ENCODE measurements around the gene STING1. TPM values are rescaled to one million over a fixed set of nuclear protein-coding genes. Genes with fewer than 3 reads are reported as not detected.
"Not testable (repeated sequence)": the region's sequence is repeated elsewhere in the genome, so short reads cannot be mapped to it uniquely, and the experiment has no call there.

Gene STING1
- polyA plus RNA-seq, 1 donor (not counting 4 experiments of a cell fraction or from before 2014, with no cell fraction given), result 25.2 TPM

DNA sequence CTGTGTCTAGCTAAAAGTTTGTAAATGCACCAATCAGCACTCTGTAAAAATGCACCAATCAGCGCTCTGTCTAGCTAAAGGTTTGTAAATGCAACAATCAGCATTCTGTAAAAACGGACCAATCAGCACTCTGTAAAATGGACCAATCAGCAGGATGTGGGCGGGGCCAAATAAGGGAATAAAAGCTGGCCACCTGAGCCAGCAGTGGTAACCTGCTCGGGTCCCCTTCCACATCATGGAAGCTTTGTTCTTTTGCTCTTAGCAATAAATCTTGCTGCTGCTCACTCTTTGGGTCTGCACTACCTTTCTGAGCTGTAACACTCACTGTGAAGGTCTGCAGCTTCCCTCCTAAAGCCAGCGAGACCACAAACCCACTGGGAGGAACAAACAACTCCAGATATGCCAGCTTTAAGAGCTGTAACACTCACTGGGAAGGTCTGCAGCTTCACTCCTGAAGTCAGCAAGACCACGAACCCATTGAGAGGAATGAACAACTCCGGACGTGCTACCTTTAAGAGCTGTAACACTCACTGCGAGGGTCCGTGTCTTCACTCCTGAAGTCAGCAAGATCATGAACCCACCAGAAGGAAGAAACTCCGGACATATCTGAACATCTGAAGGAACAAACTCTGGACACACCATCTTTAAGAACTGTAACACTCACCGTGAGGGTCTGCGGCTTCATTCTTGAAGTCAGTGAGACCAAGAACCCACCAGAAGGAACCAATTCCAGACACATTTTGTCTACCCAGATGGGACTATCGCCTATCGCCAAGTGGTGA lies 20.7 kb upstream of the STING1 start:
- not testable (repeated sequence) for H3K79me2 ChIP-seq (ENCODE audit: control insufficient read depth, insufficient read depth, low read length); H3K9me3 ChIP-seq (ENCODE audit: control insufficient read depth, low read depth, low read length); DNase-seq (ENCODE audit: low read depth, low spot score); H3K4me1 ChIP-seq (ENCODE audit: control insufficient read depth, extremely low read depth, insufficient read depth, low read length); H3K36me3 ChIP-seq (ENCODE audit: control insufficient read depth in 2 of 2, extremely low read depth in 1 of 2, insufficient read depth in 2 of 2, low read length in 2 of 2); H3K9me1 ChIP-seq (ENCODE audit: control insufficient read depth, extremely low read depth, insufficient read depth, low read length); H3K27ac ChIP-seq (ENCODE audit: control insufficient read depth, insufficient read depth, low read length); H3K4me3 ChIP-seq (ENCODE audit: control insufficient read depth in 2 of 3, extremely low read depth in 1 of 3, insufficient read depth in 2 of 3, low read depth in 1 of 3, low read length in 3 of 3); H3K9ac ChIP-seq (ENCODE audit: control insufficient read depth, extremely low read depth, insufficient read depth, low read length); H2AFZ ChIP-seq (ENCODE audit: control insufficient read depth, low read length); FAIRE-seq; H3K4me2 ChIP-seq (ENCODE audit: control insufficient read depth, extremely low read depth, insufficient read depth, low read depth, low read length); H3K27me3 ChIP-seq (ENCODE audit: control insufficient read depth, extremely low read depth, insufficient read depth, low read length); H4K20me1 ChIP-seq (ENCODE audit: control insufficient read depth, extremely low read depth, insufficient read depth, low read length)
- dilution Hi-C loops (cut with MboI; ENCODE audit: extremely low pct_ligation_motif_present, low sequenced_read_pairs), result loop anchor here (10.0 kb wide), 1 partner anchor 72 kb away; no protein-coding TSS in a partner anchor

DNA sequence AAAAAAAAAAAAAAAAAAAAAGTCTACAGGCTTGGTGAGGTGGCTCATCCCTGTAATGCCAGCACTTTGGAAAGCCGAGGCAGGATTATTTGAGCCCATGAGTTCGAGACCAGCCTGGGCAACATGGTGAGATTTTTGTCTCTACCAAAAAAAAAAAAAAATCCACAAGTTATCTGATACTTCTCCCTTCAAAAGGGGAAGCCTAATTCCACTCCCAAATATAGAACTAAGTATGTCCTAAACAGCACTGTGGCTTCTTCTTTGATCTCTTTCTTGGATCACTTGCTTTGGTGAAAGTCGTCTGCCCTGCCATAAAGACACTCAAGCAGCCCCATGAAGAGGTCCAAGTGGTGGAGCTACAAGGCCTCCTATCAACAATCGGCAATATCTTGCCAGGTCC lies 18.8 kb upstream of the STING1 start:
- Histone ChIP-seq H3K27ac (ENCODE audit: control insufficient read depth, insufficient read depth, low read length) (no peak overlapping the region), H2AFZ (ENCODE audit: control insufficient read depth, low read length) (no peak overlapping the region), H3K9ac (ENCODE audit: control insufficient read depth, extremely low read depth, insufficient read depth, low read length) (no peak overlapping the region), H4K20me1 (ENCODE audit: control insufficient read depth, extremely low read depth, insufficient read depth, low read length) (no peaks in the 10 kb centered on the region), H3K9me3 (ENCODE audit: control insufficient read depth, low read depth, low read length) (no peaks in the 10 kb centered on the region), H3K4me2 (ENCODE audit: control insufficient read depth, extremely low read depth, insufficient read depth, low read depth, low read length) (no peak overlapping the region), H3K9me1 (ENCODE audit: control insufficient read depth, extremely low read depth, insufficient read depth, low read length) (no peaks in the 10 kb centered on the region), H3K4me1 (ENCODE audit: control insufficient read depth, extremely low read depth, insufficient read depth, low read length) (no peaks in the 10 kb centered on the region), H3K79me2 (ENCODE audit: control insufficient read depth, insufficient read depth, low read length) (no peaks in the 10 kb centered on the region), H3K36me3 (ENCODE audit: control insufficient read depth in 2 of 2, extremely low read depth in 1 of 2, insufficient read depth in 2 of 2, low read length in 2 of 2) (no peaks in the 10 kb centered on the region), H3K4me3 (ENCODE audit: control insufficient read depth in 2 of 3, extremely low read depth in 1 of 3, insufficient read depth in 2 of 3, low read depth in 1 of 3, low read length in 3 of 3) (no peak overlapping the region), H3K27me3 (ENCODE audit: control insufficient read depth, extremely low read depth, insufficient read depth, low read length) (no peaks in the 10 kb centered on the region)
- DNase-seq (ENCODE audit: low read depth, low spot score), result no peak
- dilution Hi-C loops (cut with MboI; ENCODE audit: extremely low pct_ligation_motif_present, low sequenced_read_pairs), result loop anchor here (10.0 kb wide), 1 partner anchor 73 kb away; no protein-coding TSS in a partner anchor
- TF ChIP-seq, protein P1, sequence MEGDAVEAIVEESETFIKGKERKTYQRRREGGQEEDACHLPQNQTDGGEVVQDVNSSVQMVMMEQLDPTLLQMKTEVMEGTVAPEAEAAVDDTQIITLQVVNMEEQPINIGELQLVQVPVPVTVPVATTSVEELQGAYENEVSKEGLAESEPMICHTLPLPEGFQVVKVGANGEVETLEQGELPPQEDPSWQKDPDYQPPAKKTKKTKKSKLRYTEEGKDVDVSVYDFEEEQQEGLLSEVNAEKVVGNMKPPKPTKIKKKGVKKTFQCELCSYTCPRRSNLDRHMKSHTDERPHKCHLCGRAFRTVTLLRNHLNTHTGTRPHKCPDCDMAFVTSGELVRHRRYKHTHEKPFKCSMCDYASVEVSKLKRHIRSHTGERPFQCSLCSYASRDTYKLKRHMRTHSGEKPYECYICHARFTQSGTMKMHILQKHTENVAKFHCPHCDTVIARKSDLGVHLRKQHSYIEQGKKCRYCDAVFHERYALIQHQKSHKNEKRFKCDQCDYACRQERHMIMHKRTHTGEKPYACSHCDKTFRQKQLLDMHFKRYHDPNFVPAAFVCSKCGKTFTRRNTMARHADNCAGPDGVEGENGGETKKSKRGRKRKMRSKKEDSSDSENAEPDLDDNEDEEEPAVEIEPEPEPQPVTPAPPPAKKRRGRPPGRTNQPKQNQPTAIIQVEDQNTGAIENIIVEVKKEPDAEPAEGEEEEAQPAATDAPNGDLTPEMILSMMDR (optimal IDR thresholded peaks at IDR 0.05 in 1 of 3, IDR thresholded peaks at IDR 0.05 in 1 of 3, conservative IDR thresholded peaks at IDR 0.05 in 1 of 3; ENCODE audit: extremely low read depth in 1 of 3, insufficient read depth in 2 of 3, low read length in 3 of 3), result no peak
- no peak for TF ChIP-seq EZH2 (IDR thresholded peaks at IDR 0.05; ENCODE audit: low read length)
- FAIRE-seq, result no peak
